ENCODE measurements around the gene SRRM5.
"Not testable (repeated sequence)": the region's sequence is repeated elsewhere in the genome, so short reads cannot be mapped to it uniquely, and the experiment has no call there.

The SRRM5 gene

DNA sequence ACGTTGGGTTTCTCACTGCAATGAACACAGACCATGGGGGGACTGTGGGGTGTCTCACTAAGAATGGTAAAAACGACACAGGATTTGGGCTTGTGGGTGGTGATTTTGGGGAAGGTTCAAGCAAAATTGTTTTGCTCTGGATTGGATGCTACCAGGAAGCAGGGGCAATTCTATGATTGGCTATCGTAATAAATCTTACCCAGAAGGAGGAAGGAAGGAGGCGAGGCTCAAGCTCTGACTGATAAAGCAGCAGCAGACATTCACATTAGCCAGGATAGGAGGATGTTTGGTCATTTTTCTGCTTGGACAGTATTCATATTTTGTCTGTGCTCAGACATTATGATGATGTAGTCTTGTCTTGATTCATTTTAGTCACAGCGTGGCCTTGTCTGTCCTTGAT lies 14.0 kb upstream of the SRRM5 start:
- peak overlapping the region; percentile 98 for H3K27ac Mint-ChIP-seq
- H3K36me3 Mint-ChIP-seq, result peaks cover 5% of the 10 kb centered on the region
- no peaks in the 10 kb centered on the region for H3K9me3 Mint-ChIP-seq (ENCODE audit: low read depth)
- H3K4me1 Mint-ChIP-seq (ENCODE audit: low read depth), result peaks cover 34% of the 10 kb centered on the region
- peak overlapping the region; percentile 95 for H3K4me3 Mint-ChIP-seq
- H3K27me3 Mint-ChIP-seq, result no peaks in the 10 kb centered on the region

DNA sequence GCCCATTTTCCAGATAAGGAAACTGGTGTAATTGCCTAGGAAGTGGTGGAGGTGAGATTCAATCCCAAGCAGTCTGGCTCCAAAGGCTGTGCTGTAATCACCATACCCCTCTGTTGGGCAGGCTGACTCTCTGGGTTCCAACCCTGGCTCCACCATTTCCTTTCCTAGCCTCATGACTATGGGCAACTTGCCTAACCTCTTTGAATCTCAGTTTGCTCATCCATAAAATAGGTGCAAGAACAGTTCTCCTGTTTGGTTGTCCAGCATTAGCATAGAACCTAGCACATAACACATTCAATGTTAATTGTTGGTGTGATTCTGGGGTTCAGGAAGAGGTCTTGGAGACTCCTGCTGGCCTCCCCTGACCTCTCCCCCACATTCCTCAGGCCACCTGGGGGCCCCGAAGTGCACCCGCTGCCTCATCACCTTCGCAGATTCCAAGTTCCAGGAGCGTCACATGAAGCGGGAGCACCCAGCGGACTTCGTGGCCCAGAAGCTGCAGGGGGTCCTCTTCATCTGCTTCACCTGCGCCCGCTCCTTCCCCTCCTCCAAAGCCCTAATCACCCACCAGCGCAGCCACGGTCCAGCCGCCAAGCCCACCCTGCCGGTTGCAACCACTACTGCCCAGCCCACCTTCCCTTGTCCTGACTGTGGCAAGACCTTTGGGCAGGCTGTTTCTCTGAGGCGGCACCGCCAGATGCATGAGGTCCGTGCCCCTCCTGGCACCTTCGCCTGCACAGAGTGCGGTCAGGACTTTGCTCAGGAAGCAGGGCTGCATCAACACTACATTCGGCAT lies 13.2 kb upstream of the SRRM5 start:
- peaks cover 2% of the 10 kb centered on the region for H3K36me3 Mint-ChIP-seq
- H3K4me3 Mint-ChIP-seq, result peak overlapping the region; percentile 95
- H3K9me3 Mint-ChIP-seq (ENCODE audit: low read depth), result no peaks in the 10 kb centered on the region
- no peak overlapping the region for H3K27ac Mint-ChIP-seq
- H3K4me1 Mint-ChIP-seq (ENCODE audit: low read depth), result peaks cover 29% of the 10 kb centered on the region
- no peaks in the 10 kb centered on the region for H3K27me3 Mint-ChIP-seq

DNA sequence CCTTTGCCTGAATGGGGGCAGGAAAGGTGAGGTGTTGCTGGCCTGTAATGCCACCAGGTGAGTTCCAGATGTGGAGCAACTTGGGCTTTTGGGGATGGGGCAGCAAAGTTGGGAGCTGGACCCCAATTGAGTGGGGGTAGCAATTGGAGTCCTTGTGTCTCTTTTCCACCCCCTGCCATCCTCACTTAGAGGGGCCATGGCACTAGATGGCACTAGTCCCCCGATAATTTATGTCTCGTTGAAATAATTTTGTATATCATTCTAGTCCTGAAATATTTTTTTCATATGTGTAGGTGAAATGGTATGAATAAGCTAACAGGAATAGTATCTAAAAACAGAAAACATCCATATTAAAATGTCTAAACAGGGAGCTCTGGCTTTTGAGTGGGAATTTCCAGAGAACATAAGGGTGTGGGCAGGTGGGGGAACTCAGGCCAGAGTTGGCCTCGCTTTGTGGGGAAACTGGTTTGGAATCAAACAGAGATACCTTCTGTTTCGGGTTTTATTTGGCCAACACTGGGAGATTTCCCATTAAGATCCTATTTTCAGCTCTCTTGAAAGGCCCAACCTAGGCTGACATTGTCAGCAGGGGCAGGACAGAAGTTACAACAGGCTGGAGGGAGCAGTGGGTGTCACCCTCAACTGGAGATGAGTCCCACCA lies 12.1 kb upstream of the SRRM5 start:
- Mint-ChIP-seq H3K36me3 (peaks cover 2% of the 10 kb centered on the region), H3K4me1 (ENCODE audit: low read depth) (peaks cover 25% of the 10 kb centered on the region), H3K27ac (peak overlapping the region; percentile 34), H3K4me3 (no peak overlapping the region), H3K27me3 (no peaks in the 10 kb centered on the region), H3K9me3 (ENCODE audit: low read depth) (no peaks in the 10 kb centered on the region)

DNA sequence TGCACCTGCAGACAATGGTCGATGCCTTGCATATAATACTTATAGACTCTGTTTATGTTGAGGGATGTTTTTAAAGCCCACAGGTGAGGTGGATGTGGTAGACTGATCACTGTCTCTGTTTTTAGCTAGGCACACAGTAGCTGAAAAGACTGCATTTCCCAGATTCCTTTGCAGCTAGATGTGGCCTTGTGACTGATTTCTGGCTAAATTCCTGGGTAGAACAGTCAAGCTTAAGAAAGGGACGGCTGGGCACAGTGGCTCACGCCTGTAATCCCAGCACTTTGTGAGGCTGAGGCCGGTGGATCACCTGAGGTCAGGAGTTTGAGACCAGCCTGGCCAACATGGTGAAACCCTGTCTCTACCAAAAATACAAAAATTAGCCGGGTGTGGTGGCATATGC lies 11.6 kb upstream of the SRRM5 start:
- not testable (repeated sequence) for H3K4me3 Mint-ChIP-seq; H3K9me3 Mint-ChIP-seq (ENCODE audit: low read depth); H3K27me3 Mint-ChIP-seq; H3K27ac Mint-ChIP-seq; H3K36me3 Mint-ChIP-seq
- peaks cover 25% of the 10 kb centered on the region for H3K4me1 Mint-ChIP-seq (ENCODE audit: low read depth)

DNA sequence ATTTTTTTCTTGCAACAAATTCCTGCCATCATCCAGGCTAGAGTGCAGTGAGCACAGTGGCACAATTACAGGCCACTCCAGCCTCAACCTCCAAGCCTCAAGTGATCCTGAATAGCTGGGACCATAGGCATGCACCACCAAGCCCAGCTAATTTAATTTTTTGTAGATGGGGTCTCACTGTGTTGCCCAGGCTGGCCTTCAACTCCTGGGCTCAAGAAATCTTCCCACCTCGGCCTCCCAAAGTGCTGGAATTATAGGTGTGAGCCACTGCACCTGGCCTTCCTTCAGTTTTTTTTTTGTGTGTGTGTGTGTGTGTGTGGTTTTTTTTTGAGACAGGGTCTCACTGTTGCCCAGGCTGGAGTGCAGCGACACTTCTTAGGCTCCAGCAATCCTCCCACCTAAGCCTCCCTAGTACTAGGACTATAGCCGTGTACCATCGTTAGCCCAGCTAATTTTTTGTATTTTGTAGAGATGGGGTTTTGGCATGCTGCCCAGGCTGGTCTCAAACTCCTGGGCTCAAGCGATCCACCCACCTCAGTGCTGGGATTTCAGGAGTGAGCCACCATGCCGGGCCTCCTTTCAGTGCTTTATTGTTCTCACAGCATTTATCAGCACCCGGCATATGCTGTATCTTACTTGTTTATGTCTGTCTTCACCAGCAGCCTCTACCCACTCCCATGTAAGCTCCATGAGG lies 5.9 kb upstream of the SRRM5 start:
- Mint-ChIP-seq H3K4me1 (ENCODE audit: low read depth) (peaks cover 6% of the 10 kb centered on the region), H3K9me3 (ENCODE audit: low read depth) (no peaks in the 10 kb centered on the region), H3K36me3 (peaks cover 2% of the 10 kb centered on the region), H3K27me3 (no peaks in the 10 kb centered on the region), H3K4me3 (no peak overlapping the region), H3K27ac (no peak overlapping the region)

DNA sequence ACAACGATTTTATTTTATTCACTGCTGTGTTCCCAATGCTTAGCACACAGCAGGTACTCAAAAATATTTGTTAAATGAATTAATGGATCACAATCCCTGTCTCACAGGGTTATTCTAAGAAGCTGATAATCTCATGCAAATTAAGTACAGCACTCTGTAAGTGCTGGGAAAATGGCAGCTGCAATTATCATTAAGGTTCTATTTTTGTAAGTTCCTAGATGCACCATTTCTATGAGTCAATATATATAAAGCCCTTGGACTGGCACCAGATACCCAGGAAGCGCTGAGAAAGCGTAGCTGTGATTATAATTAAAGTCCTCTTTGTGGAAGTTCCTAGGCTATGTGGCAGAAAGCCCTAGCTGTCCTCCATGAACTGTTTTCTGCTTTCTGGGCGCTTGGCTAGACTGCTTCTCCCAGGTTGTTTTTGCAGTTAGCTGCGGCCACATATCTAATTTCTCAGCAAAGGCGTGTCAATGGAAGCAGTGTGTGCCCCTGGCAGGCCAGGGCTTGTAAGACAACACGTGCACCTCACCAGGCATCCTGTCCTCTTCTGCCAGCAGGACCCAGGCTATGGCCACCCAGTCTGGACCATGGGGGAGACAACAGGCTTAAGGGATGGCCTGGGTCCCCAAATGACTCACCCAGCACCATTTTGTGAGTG lies 5.2 kb upstream of the SRRM5 start:
- Mint-ChIP-seq H3K27ac (peak overlapping the region; percentile 54), H3K36me3 (no peaks in the 10 kb centered on the region), H3K4me3 (no peak overlapping the region)

DNA sequence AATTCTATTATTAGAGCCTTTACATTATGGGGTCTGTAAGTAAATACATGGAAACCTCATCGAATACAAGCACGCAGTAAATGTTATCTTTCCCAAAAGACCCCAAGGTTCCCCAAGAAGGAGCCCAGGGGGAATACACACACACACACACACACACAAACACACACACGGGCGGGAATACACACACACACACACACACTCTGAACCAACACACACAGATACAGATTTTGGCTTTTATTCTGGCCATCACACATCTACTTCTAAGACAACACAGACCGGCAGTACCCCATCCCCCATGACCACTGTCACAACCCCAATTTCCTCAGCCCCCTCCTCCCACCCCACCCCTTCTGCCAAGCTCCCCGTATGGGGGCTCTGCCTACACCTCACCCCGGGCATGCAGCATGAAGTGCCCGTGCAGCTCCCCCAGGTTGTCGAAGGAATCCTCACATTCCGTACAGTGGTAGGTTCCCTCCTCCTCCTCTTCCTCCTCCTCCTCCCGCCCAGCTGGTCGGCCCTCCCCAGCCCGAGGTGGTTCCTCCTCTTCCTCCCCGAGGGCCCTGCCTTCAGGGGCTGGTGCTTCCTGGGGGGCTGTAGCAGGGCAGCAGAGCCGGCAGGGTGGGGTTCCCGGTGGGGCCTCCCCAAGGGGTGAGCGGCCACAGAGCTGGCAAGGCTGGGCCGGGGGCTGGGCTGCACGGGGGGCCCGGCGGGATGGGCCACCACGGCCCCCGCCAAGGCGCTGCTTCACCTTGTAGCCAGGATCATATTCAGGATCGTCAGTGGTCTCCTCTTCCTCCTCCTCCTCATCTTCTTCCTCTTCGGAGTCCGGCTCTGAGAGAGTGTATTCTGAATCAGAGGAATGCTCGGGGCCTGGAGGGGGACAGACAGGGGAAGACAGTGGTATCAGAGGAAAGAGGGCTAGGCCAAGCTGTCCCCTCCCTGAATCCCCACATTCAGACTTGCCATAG lies 4.4 kb upstream of the SRRM5 start:
- peak overlapping the region; percentile 54 for H3K27ac Mint-ChIP-seq
- H3K9me3 Mint-ChIP-seq (ENCODE audit: low read depth), result no peaks in the 10 kb centered on the region
- H3K4me1 Mint-ChIP-seq (ENCODE audit: low read depth), result peaks cover 9% of the 10 kb centered on the region
- H3K4me3 Mint-ChIP-seq, result no peak overlapping the region
- no peaks in the 10 kb centered on the region for H3K27me3 Mint-ChIP-seq
- peaks cover 4% of the 10 kb centered on the region for H3K36me3 Mint-ChIP-seq

More for the DNA sequence above, 5.2 kb upstream of the SRRM5 start:
- Mint-ChIP-seq H3K9me3 (ENCODE audit: low read depth) (no peaks in the 10 kb centered on the region), H3K27me3 (no peaks in the 10 kb centered on the region), H3K4me1 (ENCODE audit: low read depth) (peaks cover 6% of the 10 kb centered on the region)

DNA sequence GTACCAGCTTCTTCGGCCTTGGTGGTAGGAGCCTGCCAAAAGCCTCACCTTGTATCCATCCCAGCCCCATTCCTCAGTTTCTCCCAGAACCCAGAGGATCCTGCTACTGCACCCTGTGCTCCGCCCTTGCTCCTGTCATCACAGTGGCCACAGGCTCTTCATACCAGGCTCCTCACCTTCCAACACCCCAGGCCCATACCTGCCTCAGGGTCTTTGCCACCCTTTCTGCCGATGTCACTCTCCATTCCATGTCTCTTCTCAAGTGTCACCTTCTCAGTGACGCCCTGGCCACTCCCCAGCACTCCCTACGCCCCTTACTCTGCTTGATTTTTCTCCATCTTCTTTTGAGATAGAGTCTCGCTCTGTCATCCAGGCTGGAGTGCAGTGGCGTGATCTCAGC lies 2.0 kb upstream of the SRRM5 start:
- Mint-ChIP-seq H3K27me3 (no peaks in the 10 kb centered on the region), H3K4me3 (no peak overlapping the region), H3K4me1 (ENCODE audit: low read depth) (peaks cover 16% of the 10 kb centered on the region), H3K36me3 (peaks cover 4% of the 10 kb centered on the region), H3K9me3 (ENCODE audit: low read depth) (no peaks in the 10 kb centered on the region), H3K27ac (no peak overlapping the region)

DNA sequence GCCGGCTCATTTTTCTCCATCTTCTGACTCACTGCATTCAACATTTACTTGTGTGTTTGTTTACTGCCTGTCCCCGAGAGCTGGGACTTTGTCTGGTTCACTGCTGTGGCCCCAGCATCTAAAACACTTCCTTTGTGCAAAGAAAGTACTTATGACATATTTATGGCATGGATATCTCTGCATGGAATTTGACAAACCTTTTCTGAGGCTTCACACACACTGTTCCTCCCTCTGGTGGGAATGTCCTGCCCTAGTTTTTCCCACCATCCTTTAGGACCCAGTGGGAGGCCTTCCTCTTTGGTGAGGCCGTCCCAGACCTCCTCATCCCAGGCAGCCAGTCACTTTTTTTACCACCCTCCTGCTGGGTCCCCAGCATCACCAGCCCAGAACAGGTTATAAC lies 1.4 kb upstream of the SRRM5 start:
- Mint-ChIP-seq H3K9me3 (ENCODE audit: low read depth) (no peaks in the 10 kb centered on the region), H3K36me3 (peaks cover 4% of the 10 kb centered on the region), H3K4me3 (no peak overlapping the region), H3K4me1 (ENCODE audit: low read depth) (peaks cover 19% of the 10 kb centered on the region), H3K27me3 (no peaks in the 10 kb centered on the region), H3K27ac (no peak overlapping the region)

DNA sequence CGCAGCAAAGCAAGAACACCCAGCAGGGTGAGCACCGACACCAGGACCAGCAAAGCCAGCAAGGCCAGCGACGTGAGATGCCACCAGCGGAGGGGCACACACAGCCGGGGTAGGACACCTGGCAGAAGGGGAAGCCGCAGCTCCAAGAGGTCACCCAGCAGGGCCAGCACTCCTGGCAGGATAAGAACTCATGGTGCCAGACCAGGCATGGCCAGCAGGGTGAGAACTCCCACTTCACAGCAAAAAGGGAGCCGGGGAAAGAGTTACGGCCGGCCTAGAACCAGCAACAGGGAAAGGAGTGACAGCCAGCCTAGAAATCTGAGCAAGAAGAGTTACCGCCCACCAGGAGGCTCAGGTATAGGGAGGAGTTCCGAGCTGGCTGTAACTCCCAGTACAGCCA lies 486 bp downstream of the SRRM5 start:
- no peak overlapping the region for H3K4me3 Mint-ChIP-seq
- no peaks in the 10 kb centered on the region for H3K9me3 Mint-ChIP-seq (ENCODE audit: low read depth)
- H3K27ac Mint-ChIP-seq, result peak overlapping the region; percentile 18
- H3K27me3 Mint-ChIP-seq, result no peaks in the 10 kb centered on the region
- peaks cover 4% of the 10 kb centered on the region for H3K36me3 Mint-ChIP-seq
- H3K4me1 Mint-ChIP-seq (ENCODE audit: low read depth), result peaks cover 30% of the 10 kb centered on the region

DNA sequence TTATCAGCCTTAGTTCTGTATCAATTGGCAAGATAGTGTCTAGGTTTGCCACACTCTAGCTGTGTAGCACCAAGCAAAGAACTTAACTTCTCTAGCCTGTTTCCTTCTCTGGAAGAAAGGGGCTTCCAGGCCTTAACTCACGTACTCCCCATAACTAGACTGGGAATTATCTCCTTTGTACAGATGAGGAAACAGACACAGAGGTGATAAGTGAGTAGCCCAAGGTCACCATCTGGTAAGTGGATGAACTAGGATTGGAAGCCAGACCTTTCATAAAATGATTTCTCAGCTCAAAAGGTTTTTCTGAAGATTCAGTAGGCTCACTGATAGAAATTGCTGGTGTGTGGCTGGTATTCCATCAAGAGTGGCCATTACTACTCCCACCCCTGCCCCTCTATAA lies 4.4 kb downstream of the SRRM5 start:
- H3K27ac Mint-ChIP-seq, result no peak overlapping the region

DNA sequence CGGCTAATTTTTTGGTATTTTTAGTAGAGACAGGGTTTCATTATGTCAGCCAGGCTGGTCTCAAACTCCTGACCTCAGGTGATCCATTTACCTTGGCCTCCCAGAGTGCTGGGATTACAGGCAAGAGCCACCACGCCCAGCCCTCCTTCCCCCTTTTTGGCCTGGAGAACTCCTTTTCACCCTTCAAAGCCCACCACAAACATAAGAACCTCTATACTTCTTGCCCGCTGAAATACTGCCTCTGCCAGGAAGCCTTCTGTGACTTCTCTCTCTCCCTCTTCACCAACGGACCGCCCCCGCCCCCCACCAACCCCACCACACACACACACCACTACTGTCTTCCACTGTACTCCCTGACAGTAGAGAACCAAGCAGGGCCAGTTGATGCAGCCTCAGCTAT lies 5.1 kb downstream of the SRRM5 start:
- Mint-ChIP-seq H3K9me3 (ENCODE audit: low read depth) (no peaks in the 10 kb centered on the region), H3K36me3 (peaks cover 2% of the 10 kb centered on the region), H3K4me1 (ENCODE audit: low read depth) (peaks cover 40% of the 10 kb centered on the region), H3K27me3 (no peaks in the 10 kb centered on the region), H3K27ac (no peak overlapping the region), H3K4me3 (no peak overlapping the region)

More for the DNA sequence above, 4.4 kb downstream of the SRRM5 start:
- H3K36me3 Mint-ChIP-seq, result peaks cover 4% of the 10 kb centered on the region
- H3K9me3 Mint-ChIP-seq (ENCODE audit: low read depth), result no peaks in the 10 kb centered on the region
- no peaks in the 10 kb centered on the region for H3K27me3 Mint-ChIP-seq
- H3K4me3 Mint-ChIP-seq, result no peak overlapping the region
- peaks cover 40% of the 10 kb centered on the region for H3K4me1 Mint-ChIP-seq (ENCODE audit: low read depth)

DNA sequence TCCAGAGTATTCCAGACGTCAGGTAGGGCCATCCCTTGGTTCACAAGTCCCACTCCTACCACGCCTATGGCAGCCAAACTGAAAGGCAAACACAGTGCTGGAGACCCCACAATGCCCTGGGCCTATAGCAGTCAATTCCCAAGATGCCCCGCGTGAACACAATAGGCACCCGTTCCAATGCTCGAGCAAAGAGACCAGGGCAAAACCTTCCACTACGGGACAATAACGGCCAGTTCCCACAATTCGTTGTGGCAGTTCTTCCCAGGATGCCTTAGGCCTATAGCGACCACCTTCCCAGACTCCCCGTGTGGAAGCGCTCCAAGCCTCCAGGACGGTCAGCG lies 7.0 kb downstream of the SRRM5 start:
- Mint-ChIP-seq H3K27me3 (no peaks in the 10 kb centered on the region), H3K27ac (peak overlapping the region; percentile 94), H3K9me3 (ENCODE audit: low read depth) (no peaks in the 10 kb centered on the region), H3K36me3 (no peaks in the 10 kb centered on the region), H3K4me3 (peak overlapping the region; percentile 96), H3K4me1 (ENCODE audit: low read depth) (peaks cover 33% of the 10 kb centered on the region)
